SK-N-MC (cell line): Measurements from ENCODE around the gene ADD3.

Source experiments
- EZH2 ChIP-seq: fragments of 200-600 bp; sonication (generic); IDR thresholded peaks from one replicate; pipeline ENCODE4 v1.6.1; 2017; ENCODE audit warnings: antibody characterized with exemption
- POLR2AphosphoS5 ChIP-seq: IDR thresholded peaks from 2 replicates; pipeline ENCODE4 v1.6.1; 2012; ENCODE audit warnings: mild to moderate bottlenecking, low read depth, low read length, borderline replicate concordance

DNA sequence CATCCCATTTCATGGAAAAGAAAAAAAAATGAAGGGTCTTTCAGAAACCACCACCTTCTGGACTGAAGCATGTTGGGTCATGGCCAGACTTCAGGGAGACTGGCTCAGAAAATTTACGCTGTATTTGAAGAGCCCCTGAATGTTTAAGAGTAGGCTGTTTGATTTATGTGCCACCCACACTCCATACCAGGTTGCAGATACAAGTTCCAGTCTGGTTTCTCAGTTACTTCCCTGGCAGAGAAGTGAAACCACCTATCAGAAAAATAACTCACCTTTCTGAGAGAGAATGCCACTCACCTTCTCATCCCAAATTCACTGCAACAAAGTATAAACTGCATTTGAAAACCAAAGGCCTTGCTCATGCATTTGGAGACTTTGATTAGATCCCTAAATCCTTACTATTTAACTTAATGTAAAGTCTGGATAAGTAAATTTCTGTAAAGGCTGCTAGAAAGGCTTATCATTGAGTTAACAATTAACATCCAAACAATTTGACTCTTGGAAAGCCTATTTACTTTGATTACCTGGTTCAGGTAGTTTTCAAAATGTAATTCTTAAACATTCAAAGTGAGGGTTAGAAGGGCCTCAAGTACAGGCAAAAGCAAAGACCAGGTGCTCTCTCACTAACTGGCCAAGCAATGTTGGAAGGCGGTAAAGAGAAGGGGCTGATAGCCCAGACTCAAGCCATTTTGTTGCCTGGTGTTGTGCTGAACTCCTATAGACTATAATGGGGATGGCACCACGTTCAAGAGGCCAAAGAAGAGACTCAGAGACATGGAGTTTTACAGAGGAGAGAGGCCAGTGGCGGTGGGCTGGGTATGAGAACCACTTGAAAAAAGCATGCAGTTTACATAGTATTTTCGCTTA lies 12.8 kb upstream of the ADD3 start:
- no peak for TF ChIP-seq POLR2AphosphoS5
- TF ChIP-seq EZH2, result no peak
